HG03571 (cell line): Measurements from ENCODE around the gene LYPLA2.
A peak's percentile ranks its signal among the peaks of the same experiment; 100 is the strongest.

Experiments
- ATAC-seq: cut with Tn5 transposase; IDR thresholded peaks from one replicate; pipeline ENCODE4 v1.9.1; 2021; ENCODE audit not compliant: unreplicated experiment

The LYPLA2 gene

DNA sequence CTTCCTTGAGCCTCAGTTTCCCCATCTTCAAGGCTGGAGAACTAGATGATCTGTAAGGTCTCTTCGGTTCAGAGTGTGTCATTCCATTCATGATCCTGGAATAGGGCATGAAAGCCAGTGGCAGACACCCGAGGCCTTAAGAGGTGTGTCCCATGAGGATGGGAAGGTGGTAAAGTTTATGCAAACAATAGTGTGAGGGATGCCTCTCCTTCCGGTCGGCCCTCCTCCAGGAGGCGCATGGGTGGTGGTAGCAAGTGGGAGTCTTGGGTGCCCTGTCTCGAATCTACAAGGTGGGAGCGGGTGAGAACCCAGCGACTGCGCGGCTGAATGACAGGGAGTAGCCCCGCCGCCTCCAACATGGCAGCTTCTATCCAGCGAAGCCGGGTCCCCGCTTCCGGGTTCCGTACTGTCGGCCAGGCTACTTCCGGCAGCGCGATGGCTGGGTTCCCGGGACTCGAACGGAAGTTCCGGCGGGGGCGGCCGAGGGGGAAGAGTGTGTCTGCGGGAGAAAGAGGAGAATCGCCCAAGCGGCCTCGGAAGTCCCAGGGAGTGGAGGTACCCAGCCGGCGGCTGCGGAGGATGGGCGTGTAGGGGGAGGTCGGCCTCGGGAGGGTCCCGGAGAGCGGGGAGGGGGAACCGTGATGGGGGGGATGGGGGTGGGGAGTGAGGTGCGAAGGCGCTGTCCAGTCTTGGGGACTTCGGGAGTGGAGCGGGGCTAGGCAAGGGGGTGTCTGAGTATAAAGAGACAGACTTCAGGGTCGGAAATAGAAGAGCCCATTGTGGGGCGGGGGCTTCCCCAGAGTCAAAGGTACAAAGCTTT lies at the start of gene LYPLA2:
Gene LYPLA2 (plus strand): TSS at position 450 of the 820 bp plus-strand sequence. CDS start 1,538 bp downstream, outside the sequence.
- ATAC-seq, result peak; percentile 72

DNA sequence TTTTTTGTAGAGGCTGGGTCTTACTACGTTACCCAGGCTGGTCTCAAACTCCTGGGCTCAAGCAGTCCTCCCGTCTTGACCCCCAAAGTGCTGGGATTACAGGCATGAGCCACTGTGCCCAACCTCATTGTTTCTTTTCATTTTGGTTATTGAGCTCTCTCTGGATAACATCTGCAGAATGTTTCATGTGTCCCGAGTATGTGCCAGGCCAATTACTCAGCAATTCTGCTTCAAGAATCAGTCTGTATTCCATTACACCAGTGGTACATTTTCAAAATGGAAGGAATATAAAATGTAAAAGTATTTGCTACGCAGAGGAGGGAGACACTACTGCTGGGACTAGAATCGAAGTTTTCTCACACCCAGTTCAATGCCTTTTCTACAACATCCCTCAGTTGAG lies 49.3 kb upstream of the LYPLA2 start:
- no peak for ATAC-seq

DNA sequence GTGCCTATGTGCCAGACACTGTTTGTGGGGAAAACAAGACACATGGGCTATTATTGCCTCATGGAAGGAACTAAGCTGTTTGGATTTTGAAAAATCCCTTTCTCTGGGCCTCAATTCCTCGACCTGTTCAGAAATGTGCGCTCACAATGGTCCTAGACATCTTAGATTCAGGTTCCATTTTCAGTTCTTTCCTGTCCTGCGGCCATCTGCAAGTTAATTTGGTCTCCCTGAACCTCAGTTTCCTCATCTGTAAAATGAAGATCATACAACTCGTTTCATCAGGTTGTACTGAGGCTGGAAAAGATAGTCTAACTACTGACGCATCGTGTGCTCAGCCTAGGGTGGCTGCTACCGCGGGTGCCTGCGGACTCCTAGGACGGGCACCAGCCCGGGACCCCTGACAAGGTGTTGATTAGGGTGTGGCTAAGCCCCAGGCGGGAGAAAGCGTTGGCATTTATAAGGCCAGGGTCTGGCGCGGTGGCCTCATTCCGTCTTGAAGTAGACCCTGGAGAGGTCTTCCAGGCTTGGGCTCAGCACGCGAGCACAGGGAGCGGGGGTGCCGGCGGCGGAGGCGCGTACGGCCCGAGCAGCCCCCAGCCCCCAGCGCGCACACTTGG lies 48.2 kb upstream of the LYPLA2 start:
- no peak for ATAC-seq

DNA sequence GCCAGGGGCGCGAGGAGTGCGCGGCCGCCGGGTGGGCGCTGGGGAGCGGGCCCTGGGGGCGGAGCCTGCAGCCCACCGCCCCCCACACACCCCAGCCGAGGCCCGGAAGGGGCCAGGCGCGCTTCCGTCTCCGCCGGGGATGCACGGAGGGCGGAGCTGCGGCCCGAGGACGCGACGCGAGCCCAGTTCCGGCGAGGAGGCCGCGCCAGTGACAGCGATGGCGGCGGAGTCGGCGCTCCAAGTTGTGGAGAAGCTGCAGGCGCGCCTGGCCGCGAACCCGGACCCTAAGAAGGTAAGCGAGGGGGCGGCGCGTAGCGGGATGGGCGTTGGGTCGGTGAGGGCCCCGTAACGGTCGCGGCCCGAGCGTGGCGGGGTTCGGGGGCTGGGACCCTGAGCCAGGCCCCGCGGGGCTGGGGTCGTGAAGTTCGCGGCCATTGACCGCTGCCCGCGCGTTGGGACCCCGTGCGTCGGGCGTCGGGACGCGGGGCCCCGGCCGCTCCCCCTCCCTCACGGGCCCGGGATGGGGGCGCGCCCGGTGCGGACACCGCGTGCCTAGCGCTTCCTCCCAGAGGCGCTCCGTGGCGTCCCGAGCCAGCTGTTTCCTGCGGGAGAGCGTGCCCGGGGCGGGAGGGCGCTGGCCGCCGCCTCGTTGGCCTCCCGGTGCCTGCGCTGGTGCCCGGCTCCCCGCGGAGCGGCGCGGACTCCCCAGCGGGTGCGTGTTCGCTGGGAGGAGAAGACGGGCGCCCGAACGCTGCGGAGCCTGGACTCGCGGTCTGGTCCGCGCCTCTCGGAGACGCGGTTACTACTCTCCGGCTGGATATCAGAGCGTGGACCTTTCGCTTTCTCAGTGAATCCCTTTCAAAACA lies 47.4 kb upstream of the LYPLA2 start, which contains the start of gene ELOA:
Gene ELOA (plus strand): TSS at position 185 of the 866 bp plus-strand sequence. CDS start 33 bp downstream, at position 218.
- ATAC-seq, result peak; percentile 75

DNA sequence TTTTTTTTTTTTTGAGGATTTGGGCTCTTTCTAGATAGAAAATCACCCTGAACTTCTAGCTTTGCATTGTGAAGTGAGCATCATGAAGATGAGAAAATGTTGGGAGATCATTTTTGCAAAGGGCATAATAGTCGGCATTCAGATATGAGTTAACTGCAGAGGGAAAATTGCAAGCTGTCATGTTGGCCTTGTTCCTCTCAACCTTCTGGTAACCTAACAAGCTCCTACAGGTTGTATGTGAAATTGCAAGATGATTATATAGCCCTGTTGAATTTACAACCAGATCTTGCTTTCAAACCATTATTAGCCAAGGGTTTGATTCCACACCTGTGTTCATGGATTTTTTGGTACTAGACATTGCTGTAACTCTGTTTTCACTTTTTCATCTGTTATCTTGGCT lies 45.4 kb upstream of the LYPLA2 start:
- ATAC-seq, result no peak

DNA sequence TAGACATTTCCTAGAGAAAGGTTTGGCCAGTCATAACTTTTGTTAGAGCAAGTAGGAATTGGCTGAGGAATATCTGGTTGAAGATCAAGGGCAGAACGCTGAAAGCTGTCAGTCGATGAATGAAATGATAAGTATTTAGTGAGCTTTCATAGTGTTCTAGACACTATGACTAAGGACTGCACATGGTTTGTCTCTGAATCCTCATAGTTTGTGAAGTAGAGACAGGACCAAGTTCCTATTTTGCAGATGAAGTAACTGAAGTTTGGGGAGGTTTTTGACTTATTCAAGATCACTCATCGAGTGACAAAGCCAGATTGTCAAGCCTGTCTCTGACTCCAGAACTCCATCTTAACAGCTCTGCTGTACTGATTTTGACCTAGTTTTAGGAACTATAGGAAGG lies 42.9 kb upstream of the LYPLA2 start:
- ATAC-seq, result no peak

DNA sequence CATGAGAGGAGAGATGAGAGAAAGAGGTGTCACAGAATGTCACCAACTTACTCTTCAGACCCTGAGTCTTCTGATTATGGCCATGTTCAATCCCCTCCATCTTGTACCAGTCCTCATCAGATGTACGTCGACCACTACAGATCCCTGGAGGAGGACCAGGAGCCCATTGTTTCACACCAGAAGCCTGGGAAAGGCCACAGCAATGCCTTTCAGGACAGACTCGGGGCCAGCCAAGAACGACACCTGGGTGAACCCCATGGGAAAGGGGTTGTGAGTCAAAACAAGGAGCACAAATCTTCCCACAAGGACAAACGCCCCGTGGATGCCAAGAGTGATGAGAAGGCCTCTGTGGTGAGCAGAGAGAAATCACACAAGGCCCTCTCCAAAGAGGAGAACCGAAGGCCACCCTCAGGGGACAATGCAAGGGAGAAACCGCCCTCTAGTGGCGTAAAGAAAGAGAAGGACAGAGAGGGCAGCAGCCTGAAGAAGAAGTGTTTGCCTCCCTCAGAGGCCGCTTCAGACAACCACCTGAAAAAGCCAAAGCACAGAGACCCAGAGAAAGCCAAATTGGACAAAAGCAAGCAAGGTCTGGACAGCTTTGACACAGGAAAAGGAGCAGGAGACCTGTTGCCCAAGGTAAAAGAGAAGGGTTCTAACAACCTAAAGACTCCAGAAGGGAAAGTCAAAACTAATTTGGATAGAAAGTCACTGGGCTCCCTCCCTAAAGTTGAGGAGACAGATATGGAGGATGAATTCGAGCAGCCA lies 39.7 kb upstream of the LYPLA2 start:
- ATAC-seq, result no peak

DNA sequence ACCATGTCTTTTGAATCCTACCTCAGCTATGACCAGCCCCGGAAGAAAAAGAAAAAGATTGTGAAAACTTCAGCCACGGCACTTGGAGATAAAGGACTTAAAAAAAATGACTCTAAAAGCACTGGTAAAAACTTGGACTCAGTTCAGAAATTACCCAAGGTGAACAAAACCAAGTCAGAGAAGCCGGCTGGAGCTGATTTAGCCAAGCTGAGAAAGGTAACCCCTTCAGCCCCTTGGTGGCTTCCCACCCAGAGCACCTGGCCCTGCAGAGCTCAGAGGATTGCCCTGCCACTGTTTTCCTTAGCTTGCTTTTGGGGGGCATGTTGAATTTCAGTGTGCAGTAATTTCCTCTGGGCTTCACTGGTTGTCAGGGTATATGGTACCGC lies 39.1 kb upstream of the LYPLA2 start:
- no peak for ATAC-seq

DNA sequence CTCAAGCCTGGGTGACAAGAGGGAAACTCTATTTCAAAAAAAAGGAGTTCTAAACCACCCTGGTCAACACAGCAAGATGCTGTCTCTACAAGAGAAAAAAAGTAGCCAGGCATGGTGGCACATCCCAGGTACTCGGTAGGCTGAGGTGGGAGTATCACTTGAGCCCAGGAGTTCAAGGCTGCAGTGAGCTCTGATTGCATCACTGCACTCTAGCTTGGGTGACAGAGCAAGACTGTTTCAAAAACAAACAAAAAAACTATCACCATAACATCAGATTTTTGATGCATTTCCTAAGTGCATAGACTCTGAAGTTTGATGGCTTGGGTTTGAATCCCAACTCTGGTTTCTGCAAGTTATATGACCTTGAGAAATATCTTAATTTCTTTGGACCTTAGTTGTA lies 38.0 kb upstream of the LYPLA2 start:
- ATAC-seq, result no peak

DNA sequence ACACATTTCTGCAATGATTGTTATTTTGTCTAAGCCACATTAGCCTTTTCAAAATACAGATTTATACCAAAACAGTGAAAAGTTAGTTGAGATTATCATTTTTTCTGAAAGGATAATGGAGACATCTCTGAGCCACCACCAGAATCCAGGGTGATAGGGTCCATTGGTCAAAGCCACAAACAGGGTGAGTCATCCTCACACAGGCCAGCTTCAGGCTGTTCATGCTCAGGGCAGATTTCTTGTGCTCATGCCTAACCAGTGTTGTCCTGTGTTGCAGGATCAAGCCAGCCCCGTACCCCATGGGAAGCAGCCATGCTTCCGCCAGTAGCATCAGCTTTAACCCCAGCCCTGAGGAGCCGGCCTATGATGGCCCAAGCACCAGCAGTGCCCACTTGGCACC lies 34.3 kb upstream of the LYPLA2 start:
- no peak for ATAC-seq

DNA sequence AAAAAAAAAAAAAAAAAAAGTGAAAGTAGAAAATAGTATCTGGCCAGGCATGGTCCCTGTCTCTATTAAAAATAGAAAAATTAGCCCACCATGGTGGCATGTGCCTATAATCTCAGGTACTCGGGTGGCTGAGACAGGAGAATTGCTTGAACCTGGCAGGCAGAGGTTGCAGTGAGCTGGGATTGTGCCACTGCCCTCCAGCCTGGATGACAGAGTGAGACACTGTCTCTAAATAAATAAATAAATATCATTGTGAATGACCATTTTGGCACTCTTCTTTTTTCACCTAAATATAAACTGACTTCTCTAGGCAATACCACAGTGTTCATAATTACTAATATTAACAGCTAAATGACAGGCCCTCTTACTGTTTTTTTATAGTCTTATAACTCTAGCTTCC lies 33.1 kb upstream of the LYPLA2 start:
- no peak for ATAC-seq

DNA sequence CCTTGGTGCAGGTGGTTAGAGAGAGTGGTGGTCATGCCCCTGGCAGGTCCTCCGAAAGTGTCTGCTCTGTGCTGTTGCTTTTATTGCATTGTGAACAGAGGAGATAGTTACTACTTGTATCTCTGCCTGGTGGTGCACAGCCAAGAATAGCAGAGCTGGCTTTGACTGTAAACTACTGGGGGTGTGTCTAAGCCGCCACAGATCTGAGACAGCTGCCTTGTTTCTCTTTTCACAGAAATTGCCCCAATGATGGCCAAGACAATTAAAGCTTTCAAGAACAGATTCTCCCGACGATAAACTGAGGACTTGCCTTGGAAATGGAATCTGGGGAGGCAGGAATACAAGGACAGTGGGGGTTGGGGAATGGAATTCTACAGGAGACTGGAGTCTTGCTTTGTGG lies 31.7 kb upstream of the LYPLA2 start:
- ATAC-seq, result no peak

DNA sequence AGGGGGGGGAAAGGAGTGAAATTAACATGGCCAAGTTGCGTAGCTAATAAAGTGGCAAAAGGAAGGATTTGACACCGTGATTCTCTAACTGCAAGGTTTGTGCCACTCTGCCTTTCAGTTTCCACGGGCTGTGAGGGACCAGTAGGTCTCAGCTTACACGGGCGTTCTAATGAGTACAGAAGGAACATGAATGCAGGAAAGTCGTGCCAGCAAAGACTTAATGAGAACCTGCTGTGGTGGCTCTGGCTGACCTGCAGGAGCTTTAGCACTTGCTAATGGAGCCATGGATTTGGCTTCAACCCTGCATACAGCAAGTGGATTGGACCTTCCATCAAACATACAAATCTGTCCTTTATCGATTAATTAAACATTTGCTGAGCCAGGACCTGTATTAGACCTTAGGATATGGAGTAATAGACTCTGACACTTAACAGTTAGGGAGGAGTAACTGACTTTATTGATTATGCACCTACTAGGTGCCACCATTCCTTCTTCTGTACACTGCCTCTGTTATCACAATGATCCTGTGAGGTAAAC lies 27.8 kb upstream of the LYPLA2 start:
- ATAC-seq, result no peak

DNA sequence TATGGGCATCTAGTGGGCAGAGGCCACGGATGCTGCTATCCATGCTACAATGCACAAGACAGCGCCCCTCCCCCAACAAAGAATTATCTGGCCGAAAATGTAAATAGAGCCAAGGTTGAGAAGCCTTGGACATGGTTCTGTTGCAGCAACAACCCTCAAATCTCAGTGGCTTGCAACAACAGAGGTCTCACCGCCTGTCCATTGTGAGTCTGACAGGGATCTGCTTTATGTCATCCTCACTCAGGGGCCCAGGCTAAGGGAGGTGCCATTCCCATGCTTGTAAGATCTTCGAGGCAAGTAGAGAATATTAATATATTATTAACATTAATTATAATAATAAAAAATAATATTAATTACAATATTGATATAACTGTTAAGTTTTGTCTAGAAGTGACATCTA lies 22.2 kb upstream of the LYPLA2 start:
- no peak for ATAC-seq

DNA sequence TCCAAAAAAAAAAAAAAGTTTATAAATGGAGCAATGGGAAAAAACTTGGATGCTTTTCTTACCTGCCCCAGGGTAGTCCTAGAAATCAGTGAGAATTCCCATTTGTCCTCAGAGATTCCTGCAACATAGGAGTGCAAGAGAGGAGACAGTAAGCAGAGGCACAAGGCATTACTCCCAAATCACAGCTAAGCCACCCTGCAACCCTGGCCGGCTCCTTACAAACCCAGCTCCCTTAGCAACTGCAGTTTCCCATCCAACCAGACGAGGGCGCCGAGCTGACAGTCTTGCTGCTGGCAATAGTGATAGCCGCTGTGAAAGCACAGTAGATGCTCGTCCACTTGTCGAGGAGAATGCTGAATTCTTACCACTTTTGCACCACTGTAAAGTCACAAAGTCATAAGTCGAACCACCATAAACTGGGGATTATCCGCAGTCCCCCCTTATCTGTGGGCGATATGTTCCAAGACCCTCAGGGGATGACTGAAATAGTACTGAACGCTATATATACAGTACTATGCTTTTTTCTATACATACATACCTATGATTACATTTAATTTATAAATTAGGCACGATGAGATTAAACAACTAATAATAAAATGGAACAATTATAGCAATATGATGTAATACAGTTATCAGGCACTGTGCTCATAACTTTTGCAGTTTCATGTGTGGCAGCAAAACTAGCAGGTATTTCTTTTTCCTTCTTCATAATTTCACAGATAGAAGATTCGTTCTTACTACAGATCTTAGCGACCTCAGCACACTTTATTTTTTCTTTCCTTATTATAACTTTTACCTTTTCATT lies 18.7 kb upstream of the LYPLA2 start:
- ATAC-seq, result peak; percentile 68

DNA sequence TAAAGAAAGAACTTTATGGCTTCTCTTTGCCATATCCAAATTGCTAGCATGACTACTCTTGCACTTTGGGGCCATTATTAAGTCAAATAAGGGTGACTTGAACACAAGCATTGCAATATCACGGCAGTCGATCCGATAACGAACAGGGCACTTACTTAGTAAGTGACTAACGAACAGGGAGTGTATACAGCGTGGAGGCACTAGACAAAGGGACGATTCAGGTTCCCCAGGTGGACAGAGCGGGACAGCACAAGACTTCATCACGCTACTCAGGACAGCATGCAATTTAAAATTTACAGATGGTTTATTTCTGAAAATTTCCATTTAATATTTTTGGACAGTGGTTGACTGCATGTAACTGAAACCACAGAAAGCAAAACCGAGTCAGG lies 18.1 kb upstream of the LYPLA2 start:
- no peak for ATAC-seq

DNA sequence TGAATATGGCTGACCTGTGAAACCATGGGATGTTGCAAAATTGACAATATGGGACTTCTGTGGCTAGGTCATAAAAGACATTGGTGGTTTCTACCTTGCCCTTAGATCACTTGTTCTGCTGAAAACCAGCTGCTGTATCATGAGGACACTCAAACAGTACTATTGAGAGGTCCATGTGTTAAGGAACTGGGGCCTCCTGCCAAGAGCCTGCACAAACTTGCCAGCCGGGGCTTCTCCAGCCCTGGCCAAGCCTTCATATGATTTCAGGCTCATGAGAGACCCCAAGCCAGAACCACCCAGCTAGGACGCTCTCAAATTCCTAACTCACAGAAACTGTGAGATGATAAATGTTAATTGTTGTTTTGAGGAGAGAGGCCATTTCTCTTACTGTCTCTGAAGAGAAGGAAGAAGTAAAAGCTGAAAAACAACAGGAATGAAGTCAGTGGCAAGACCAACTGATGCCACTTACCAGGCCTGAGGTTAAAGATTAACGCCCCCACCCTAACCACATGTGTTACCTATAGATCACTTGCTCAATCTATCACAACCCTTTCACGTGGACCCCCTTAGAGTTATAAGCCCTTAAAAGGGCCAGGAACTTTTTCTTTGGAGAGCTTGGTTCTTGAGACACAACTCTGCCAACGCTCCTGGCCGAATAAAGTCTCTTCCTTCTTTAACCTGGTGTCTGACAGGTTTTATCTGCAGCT lies 16.6 kb upstream of the LYPLA2 start:
- no peak for ATAC-seq

DNA sequence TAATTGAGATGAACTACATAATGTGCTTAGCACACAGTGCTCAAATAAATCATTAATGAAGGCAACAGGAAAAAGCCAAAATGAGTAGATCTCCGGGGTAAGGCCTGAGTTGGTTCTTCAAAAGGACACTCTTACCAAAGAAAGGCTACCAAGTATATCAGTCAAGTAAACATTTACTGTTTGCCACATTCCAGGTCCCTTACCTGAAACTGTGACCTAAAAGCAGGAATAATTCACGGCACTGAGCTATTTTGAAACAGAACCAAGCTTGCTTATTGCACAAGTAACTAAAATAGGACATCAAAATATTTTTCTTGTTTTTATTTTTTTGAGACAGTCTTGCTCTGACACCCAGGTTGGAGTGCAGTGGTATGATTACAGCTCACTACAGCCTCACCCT lies 14.7 kb upstream of the LYPLA2 start:
- no peak for ATAC-seq
